HG03575 (cell line): Measurements from ENCODE around the gene ZNF282.
"Not testable (repeated sequence)": the region's sequence is repeated elsewhere in the genome, so short reads cannot be mapped to it uniquely, and the experiment has no call there.

ENCODE experiments used
- ATAC-seq: cut with Tn5 transposase; IDR thresholded peaks from one replicate; pipeline ENCODE4 v1.9.1; 2021; ENCODE audit not compliant: unreplicated experiment, insufficient number of reproducible peaks, low FRiP score; ENCODE audit errors: extremely low read depth

Gene ZNF282

GRCh38 chr7:149218469-149219420 lies 23.4 kb downstream of the ZNF282 start:
- no peak for ATAC-seq

- ATAC-seq = no peak
Observed at GRCh38 chr7:149220534-149220933, 25.2 kb downstream of the ZNF282 start.

- no peak for ATAC-seq
Observed at GRCh38 chr7:149223176-149223575, 27.8 kb downstream of the ZNF282 start.

DNA sequence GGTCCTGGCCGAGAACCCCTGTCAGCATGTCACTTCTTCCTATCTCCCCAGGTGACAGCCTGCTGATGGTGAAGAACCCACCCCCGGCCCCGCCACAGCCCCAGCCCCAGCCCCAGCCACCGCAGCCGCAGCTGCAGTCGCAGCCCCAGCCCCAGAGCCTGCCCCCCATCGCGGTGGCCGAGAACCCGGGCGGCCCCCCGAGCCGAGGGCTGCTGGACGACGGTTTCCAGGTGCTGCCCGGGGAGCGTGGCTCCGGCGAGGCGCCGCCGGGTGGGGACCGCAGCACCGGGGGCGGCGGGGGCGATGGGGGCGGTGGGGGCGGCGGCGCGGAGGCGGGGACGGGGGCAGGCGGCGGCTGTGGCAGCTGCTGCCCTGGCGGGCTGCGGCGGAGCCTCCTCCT lies 28.4 kb downstream of the ZNF282 start:
- no peak for ATAC-seq

GRCh38 chr7:149224352-149224751 lies 29.0 kb downstream of the ZNF282 start:
- no peak for ATAC-seq

GRCh38 chr7:149225106-149225505 lies 29.8 kb downstream of the ZNF282 start:
- no peak for ATAC-seq

- no peak for ATAC-seq
Observed at GRCh38 chr7:149225656-149226055, 30.3 kb downstream of the ZNF282 start.

- not testable (repeated sequence) for ATAC-seq
Observed at GRCh38 chr7:149226366-149226765, 31.0 kb downstream of the ZNF282 start.

GRCh38 chr7:149226840-149227494 lies 31.6 kb downstream of the ZNF282 start:
- ATAC-seq = no peak

GRCh38 chr7:149228831-149229471 lies 33.6 kb downstream of the ZNF282 start:
- ATAC-seq = no peak

GRCh38 chr7:149229526-149229925 lies 34.2 kb downstream of the ZNF282 start:
- no peak for ATAC-seq

- no peak for ATAC-seq
Observed at GRCh38 chr7:149232362-149232761, 37.0 kb downstream of the ZNF282 start.

DNA sequence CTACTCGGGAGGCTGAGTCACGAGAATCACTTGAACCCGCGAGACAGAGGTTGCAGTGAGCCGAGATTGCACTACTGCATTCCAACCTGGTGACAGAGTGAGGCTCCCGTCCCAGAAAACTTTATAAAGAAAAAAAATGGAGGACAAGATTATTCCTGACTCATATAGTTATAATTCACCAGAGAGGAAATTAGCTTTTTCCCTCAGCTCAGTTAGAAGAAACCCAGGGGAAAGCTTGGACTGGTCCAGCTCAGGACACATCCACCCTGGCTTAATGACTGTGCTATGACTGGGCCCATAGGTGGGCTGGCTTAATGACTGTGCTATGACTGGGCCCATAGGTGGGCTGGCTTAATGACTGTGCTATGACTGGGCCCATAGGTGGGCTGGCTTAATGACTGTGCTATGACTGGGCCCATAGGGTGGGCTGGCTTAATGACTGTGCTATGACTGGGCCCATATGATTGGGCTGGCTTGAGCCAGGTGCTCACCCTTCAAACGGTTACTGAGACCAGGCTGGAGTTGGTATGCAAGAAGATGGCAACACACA lies 38.4 kb downstream of the ZNF282 start:
- ATAC-seq = not testable (repeated sequence)

GRCh38 chr7:149237502-149237901 lies 42.2 kb downstream of the ZNF282 start:
- no peak for ATAC-seq

DNA sequence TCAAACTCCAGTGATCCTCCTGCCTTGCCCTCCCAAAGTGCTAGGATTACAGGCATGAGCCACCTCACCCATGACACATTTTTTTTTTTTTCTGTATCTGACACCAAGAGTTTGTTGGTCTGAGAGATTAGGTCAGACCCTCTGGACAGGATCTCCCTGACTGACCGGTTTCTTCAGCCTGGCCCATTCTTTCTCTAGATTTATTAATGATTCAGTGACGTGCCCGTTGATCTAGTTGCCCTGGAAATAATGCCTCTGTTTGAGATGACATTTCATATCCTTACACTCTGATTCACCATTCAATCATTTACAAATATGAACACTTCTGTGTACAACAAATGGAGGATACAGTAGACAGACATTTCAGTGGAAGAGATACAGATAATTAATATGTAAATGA lies 42.7 kb downstream of the ZNF282 start:
- ATAC-seq = no peak

DNA sequence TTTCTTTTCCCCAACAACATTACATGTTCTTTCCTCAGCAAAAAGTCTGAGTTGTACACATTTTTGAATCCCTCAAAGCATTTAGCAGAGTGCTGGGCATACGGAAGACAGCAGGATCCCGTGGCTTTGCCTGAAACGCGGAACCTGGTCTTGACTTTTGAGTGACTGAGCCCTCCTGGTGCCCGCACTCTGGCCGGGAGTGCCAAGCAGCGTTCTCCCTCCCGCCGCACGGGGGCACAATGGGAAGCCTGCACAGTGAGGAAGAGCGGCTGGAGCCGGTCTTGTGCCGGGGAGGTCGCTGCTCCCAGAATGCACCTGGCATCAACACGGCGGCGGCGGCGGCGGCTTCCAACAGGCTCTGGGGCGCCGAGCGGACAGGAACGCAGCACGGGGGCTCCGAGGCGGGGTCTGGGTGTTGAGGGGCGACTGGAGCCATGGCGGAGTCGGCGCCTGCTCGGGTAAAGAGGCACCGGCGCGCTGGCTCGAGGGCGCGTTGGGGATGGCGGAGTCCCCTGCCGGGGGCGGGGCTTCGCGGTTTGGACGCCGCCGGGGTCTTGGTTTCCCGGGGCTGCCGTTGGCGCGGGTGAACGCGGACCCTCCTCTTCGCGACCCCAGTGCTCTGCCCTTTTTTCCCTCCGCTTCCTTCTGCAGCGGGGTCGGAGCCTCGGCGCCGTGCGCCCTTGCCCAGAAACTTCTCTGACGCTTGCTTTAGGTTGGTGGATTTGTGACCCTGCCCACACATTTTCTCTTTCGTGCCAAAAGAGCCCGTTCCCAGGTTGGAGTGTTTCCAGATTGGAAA lies 44.2 kb downstream of the ZNF282 start, which contains the start of gene ZNF212:
Gene ZNF212, plus strand, starts transcription at position 307 of the 799 bp plus-strand sequence. Its CDS starts 128 bp downstream, at position 435.
- peak; percentile 67 for ATAC-seq

- ATAC-seq = no peak
Observed at GRCh38 chr7:149240637-149241036, 45.3 kb downstream of the ZNF282 start.

DNA sequence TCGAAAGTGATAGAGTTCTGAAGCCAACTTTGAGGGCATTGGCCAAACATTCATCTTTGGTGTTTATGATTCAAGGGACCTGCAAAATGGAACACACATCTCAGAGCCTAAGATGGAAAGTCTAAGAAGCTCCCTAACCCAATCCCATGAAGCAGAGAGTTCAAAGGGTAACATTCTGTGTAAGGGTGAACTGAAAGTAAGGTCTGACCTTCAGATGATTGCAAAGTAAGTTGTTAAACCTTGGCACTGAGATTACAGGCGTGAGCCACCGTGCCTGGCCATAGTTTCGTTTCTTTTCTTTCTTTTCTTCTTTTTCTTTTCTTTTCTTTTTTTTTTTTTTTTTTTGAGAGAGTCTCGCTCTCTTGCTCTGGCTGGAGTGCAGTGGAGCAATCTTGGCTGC lies 46.4 kb downstream of the ZNF282 start:
- ATAC-seq = no peak

- ATAC-seq = peak; percentile 42
Observed at GRCh38 chr7:149245244-149245643, 49.9 kb downstream of the ZNF282 start.
